HepG2 (cell line): ENCODE measurements around the gene OR10V1. TPM values are rescaled to one million over a fixed set of nuclear protein-coding genes. Genes with fewer than 3 reads are reported as not detected.
A peak's percentile ranks its signal among the peaks of the same experiment; 100 is the strongest.

Experiments
- DZIP1 ChIP-seq: sonication (generic); formaldehyde crosslinking; IDR thresholded peaks from 2 replicates; pipeline ENCODE4 v1.5.0; 2020; ENCODE audit warnings: mild to moderate bottlenecking, missing genetic modification reagents
- KIAA2018 ChIP-seq: sonication (generic); formaldehyde crosslinking; IDR thresholded peaks from 2 replicates; pipeline ENCODE4 v1.5.0; 2020; ENCODE audit warnings: mild to moderate bottlenecking, missing genetic modification reagents, borderline replicate concordance
- NFKB2 ChIP-seq: sonication (generic); formaldehyde crosslinking; IDR thresholded peaks from 2 replicates; pipeline ENCODE4 v1.4.0; 2020; ENCODE audit warnings: missing genetic modification reagents, borderline replicate concordance
- SMAD3 ChIP-seq: sonication (generic); formaldehyde crosslinking; IDR thresholded peaks from 2 replicates; pipeline ENCODE4 v1.4.0; 2020; ENCODE audit warnings: missing genetic modification reagents
- ZBTB25 ChIP-seq: IDR thresholded peaks from 2 replicates; pipeline ENCODE4 v1.6.1; 2018; ENCODE audit warnings: missing genetic modification reagents
- ZBTB7A ChIP-seq: sonication (generic); formaldehyde crosslinking; IDR thresholded peaks from 2 replicates; pipeline ENCODE4 v1.8.0; 2022; ENCODE audit warnings: mild to moderate bottlenecking, missing genetic modification reagents
- ZNF12 ChIP-seq: sonication (generic); formaldehyde crosslinking; IDR thresholded peaks from 2 replicates; pipeline ENCODE4 v1.5.0; 2020; ENCODE audit warnings: missing genetic modification reagents
- polyA plus RNA-seq, 8 experiments: library from polyadenylated mRNA; depleted of rRNA in 3 of 8; stranded (reverse) in 7 of 8; unstranded in 1 of 8; fragments of >200 nt; fragmentation: Illumina TruSeq in 4 of 8; extraction: Trizol in 4 of 8; gene quantifications; 2 replicates each; pipeline versions ENCODE4 v1.2.1 to v1.2.3, GENCODE V29; 2011 to 2016; ENCODE audit warnings: low read depth in 4 of 8, missing spikeins in 1 of 8, mixed read lengths in 1 of 8; ENCODE audit not compliant: insufficient read depth in 1 of 8
- total RNA-seq, 5 experiments: library from RNA; depleted of rRNA; stranded (reverse); fragments of >200 nt; fragmentation: Illumina TruSeq; extraction: Trizol; gene quantifications; 2 replicates each; pipeline ENCODE4 v1.2.3, GENCODE V29; 2016; ENCODE audit warnings: low read depth in 1 of 5
- TF ChIP-seq, protein P1 (sequence below): sonication (generic); IDR thresholded peaks from 2 replicates; pipeline ENCODE4 v1.6.1; 2016; ENCODE audit warnings: low read depth, borderline replicate concordance
- TF ChIP-seq, protein P2 (sequence below): sonication (generic); formaldehyde crosslinking; IDR thresholded peaks from 2 replicates; pipeline ENCODE4 v1.4.0; 2020; ENCODE audit warnings: low read depth, mild to moderate bottlenecking, missing genetic modification reagents
- TF ChIP-seq, protein P3 (sequence below): sonication (generic); formaldehyde crosslinking; IDR thresholded peaks from 2 replicates; pipeline ENCODE4 v1.5.1; 2020; ENCODE audit warnings: mild to moderate bottlenecking, moderate library complexity, missing genetic modification reagents

The OR10V1 gene
- total and polyA plus RNA-seq, 2 of the 13 experiments (the other 11 are each of a cell fraction or from before 2014, with no cell fraction given), result not detected

DNA sequence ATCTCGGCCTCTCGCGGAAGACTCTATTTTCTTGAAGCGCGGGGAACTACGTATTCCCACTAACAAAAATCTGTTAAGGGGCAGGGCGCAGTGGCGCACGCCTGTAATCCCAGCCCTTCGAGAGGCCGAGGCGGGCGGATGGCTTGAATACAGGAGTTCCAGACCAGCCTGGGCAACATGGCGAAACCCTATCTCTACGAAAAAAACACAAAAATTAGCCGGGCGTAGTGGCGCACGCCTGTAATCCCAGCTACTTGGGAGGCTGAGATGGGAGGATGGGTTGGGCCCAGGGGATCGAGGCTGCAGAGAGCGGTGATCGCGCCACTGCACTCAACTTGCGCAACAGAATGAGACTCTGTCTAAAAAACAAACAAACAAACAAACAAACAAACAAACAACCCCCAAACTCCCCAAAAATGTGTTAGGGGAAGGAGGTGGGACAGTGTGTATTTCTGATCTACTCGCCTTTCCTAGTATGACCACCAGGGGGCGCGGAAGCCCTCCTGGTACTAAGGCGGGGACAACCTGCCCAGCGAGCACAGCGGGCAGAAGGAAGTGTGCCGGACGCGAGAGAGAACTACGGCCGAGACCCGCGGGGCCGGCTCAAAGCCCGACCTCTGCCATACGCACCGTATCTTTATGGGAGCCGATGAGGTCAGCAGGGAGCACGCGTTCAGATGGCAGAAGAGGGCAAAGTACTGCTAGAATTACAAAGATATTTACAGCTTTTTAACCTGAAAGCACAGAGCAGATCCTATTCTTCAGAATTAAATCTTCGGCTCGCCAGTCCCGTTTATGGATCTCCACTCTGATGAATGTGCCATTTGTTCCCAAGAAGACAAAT is 40.2 kb upstream of the OR10V1 start (continued):
- TF ChIP-seq DZIP1 (CRISPR knock-in tag) (no peak; the same call in 1 of the 2 replicates), SMAD3 (0 out of 2 replicates have a peak, but pooled peaks have one; percentile 35), NFKB2 (CRISPR knock-in tag) (peak; percentile 68; the same call in 1 of the 2 replicates), ZBTB7A (CRISPR knock-in tag) (0 out of 2 replicates have a peak, but pooled peaks have one; percentile 30), ZNF12 (CRISPR knock-in tag) (peak; percentile 28; the same call in 1 of the 2 replicates), ZBTB25 (peak; percentile 63; the same call in 1 of the 2 replicates), KIAA2018 (CRISPR knock-in tag) (no peak)
- TF ChIP-seq, protein P1, sequence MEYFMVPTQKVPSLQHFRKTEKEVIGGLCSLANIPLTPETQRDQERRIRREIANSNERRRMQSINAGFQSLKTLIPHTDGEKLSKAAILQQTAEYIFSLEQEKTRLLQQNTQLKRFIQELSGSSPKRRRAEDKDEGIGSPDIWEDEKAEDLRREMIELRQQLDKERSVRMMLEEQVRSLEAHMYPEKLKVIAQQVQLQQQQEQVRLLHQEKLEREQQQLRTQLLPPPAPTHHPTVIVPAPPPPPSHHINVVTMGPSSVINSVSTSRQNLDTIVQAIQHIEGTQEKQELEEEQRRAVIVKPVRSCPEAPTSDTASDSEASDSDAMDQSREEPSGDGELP, result 0 out of 2 replicates have a peak, but pooled peaks have one; percentile 9
- TF ChIP-seq, protein P2, sequence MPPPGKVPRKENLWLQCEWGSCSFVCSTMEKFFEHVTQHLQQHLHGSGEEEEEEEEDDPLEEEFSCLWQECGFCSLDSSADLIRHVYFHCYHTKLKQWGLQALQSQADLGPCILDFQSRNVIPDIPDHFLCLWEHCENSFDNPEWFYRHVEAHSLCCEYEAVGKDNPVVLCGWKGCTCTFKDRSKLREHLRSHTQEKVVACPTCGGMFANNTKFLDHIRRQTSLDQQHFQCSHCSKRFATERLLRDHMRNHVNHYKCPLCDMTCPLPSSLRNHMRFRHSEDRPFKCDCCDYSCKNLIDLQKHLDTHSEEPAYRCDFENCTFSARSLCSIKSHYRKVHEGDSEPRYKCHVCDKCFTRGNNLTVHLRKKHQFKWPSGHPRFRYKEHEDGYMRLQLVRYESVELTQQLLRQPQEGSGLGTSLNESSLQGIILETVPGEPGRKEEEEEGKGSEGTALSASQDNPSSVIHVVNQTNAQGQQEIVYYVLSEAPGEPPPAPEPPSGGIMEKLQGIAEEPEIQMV (CRISPR knock-in tag), result peak; percentile 100
- TF ChIP-seq, protein P3, sequence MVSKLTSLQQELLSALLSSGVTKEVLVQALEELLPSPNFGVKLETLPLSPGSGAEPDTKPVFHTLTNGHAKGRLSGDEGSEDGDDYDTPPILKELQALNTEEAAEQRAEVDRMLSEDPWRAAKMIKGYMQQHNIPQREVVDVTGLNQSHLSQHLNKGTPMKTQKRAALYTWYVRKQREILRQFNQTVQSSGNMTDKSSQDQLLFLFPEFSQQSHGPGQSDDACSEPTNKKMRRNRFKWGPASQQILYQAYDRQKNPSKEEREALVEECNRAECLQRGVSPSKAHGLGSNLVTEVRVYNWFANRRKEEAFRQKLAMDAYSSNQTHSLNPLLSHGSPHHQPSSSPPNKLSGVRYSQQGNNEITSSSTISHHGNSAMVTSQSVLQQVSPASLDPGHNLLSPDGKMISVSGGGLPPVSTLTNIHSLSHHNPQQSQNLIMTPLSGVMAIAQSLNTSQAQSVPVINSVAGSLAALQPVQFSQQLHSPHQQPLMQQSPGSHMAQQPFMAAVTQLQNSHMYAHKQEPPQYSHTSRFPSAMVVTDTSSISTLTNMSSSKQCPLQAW (CRISPR knock-in tag), result peak; percentile 89
